Cardiac fibroblast (primary cell): ENCODE data around the gene NCKAP5L.
A peak's percentile ranks its signal among the peaks of the same experiment; 100 is the strongest.

Experiments used
- DNase-seq, 2 donors: peaks; one replicate each; pipeline versions ENCODE4 v3.0.0 to v3.0.0-alpha.2; 2010; ENCODE audit warnings: low read depth in 2 of 2
- H3K4me3 ChIP-seq, 2 donors: replicated peaks in 1 of 2; 1 replicate in 1 of 2; 2 replicates in 1 of 2; pipeline ENCODE4 v1.5.1; 2011; ENCODE audit warnings: low read depth in 2 of 2, low read length in 2 of 2, mild to moderate bottlenecking in 2 of 2, moderate library complexity in 1 of 2
- CTCF ChIP-seq: IDR thresholded peaks from one replicate; pipeline ENCODE4 v1.5.1; 2011; ENCODE audit warnings: low read depth, mild to moderate bottlenecking, low read length, inconsistent platforms

The NCKAP5L gene

GRCh38 chr12:49828133-49829091 is at the start of gene NCKAP5L:
NCKAP5L (minus strand) TSS chr12:49828413; CDS start chr12:49804044, 24,369 bp downstream.
- TF ChIP-seq CTCF: no peak
- peak within 1 kb of the TSS; percentile 82 to 92 for H3K4me3 ChIP-seq
- DNase-seq: peak; percentile 97 to 99

- TF ChIP-seq CTCF: no peak
- DNase-seq: no peak
- no peak overlapping the region for H3K4me3 ChIP-seq
Observed at GRCh38 chr12:49877066-49877465, 48.9 kb upstream of the NCKAP5L start.

- H3K4me3 ChIP-seq: no peak overlapping the region
- DNase-seq: no peak
- no peak for TF ChIP-seq CTCF
Observed at GRCh38 chr12:49876070-49876469, 47.9 kb upstream of the NCKAP5L start.

GRCh38 chr12:49875115-49875720 is 47.0 kb upstream of the NCKAP5L start:
- DNase-seq: no peak
- H3K4me3 ChIP-seq: no peak overlapping the region
- TF ChIP-seq CTCF: no peak

- DNase-seq: no peak
- H3K4me3 ChIP-seq: no peak overlapping the region
- TF ChIP-seq CTCF: no peak
Observed at GRCh38 chr12:49874142-49874897, 46.1 kb upstream of the NCKAP5L start.

GRCh38 chr12:49873361-49873934 is 45.2 kb upstream of the NCKAP5L start:
- peak in 1 of 2 donors; percentile 70 for DNase-seq
- no peak overlapping the region for H3K4me3 ChIP-seq
- TF ChIP-seq CTCF: no peak
